ENCODE data around the gene RIPK3. TPM values are rescaled to one million over a fixed set of nuclear protein-coding genes. Genes with fewer than 3 reads are reported as not detected.

The RIPK3 gene
- total RNA-seq, 1 donor from 2014 or later = 0.95 TPM

DNA sequence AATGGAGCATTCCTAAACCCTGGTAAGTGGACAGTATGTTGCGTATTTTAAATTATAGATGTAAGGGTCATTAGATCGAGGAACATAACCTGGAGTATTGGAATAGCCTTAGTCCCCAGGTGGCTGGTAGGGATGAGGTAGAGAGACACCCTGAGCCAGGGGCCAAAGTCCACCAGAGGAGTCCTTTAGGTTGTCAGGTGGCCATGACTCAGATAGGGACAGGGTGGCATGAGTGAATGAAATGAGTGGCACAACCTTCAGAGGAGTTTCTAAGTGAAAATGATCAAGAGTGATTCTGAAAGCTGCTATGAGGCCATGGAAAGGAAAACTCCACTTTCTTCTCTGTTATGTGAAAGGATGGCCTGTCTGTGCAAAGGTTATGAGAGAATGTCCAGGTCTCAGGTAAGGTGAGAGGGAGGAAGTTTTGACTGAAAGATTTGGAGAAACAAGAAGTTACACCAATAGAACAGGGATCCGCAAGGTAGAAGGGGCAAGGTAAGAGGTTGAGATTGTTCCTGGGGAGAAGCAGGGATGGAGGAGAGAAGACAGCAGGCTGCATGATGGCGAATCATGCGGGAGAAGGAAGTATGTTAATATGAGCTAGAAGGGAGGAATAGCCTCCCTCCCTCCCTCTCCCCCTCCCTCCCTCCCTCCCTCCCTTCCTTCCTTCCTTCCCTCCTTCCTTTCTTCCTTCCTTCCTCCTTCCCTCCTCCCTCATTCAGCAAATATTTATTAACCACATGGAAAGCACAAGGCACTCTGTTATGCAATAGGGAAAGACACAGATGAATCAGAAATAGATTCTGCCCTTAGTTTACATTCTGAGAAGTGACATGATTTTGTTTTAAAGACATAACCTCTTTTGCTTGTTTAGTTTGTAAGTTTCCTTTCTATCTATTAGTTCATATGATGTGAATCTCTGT, 14.0 kb upstream of the RIPK3 start:
- Mint-ChIP-seq H3K27me3 (ENCODE audit: low read depth, unreplicated experiment) (peaks cover 47% of the 10 kb centered on the region), H3K4me1 (ENCODE audit: low read depth, unreplicated experiment) (peaks cover 2% of the 10 kb centered on the region), H3K9me3 (ENCODE audit: unreplicated experiment) (peaks cover 4% of the 10 kb centered on the region), H3K27ac (ENCODE audit: unreplicated experiment) (no peak overlapping the region), H3K4me3 (ENCODE audit: unreplicated experiment) (no peak overlapping the region), H3K36me3 (ENCODE audit: low read depth, unreplicated experiment) (no peaks in the 10 kb centered on the region)
- DNase-seq (ENCODE audit: low read depth) = peak; percentile 21
- no peak overlapping the region for H3K4me2 ChIP-seq (ENCODE audit: low read length)
- H3K27ac ChIP-seq (ENCODE audit: low read depth, low read length) = no peak overlapping the region
- H3K4me3 ChIP-seq (ENCODE audit: insufficient read depth, low read depth, low read length) = no peak overlapping the region
- H3K9ac ChIP-seq (ENCODE audit: low read length) = no peak overlapping the region
- TF ChIP-seq, protein P1, sequence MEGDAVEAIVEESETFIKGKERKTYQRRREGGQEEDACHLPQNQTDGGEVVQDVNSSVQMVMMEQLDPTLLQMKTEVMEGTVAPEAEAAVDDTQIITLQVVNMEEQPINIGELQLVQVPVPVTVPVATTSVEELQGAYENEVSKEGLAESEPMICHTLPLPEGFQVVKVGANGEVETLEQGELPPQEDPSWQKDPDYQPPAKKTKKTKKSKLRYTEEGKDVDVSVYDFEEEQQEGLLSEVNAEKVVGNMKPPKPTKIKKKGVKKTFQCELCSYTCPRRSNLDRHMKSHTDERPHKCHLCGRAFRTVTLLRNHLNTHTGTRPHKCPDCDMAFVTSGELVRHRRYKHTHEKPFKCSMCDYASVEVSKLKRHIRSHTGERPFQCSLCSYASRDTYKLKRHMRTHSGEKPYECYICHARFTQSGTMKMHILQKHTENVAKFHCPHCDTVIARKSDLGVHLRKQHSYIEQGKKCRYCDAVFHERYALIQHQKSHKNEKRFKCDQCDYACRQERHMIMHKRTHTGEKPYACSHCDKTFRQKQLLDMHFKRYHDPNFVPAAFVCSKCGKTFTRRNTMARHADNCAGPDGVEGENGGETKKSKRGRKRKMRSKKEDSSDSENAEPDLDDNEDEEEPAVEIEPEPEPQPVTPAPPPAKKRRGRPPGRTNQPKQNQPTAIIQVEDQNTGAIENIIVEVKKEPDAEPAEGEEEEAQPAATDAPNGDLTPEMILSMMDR (IDR thresholded peaks at IDR 0.05; ENCODE audit: insufficient read depth, low read depth, low read length) = no peak
- no peak for TF ChIP-seq EZH2 (IDR thresholded peaks at IDR 0.05; ENCODE audit: insufficient read depth, low read length)
- H3K36me3 ChIP-seq (ENCODE audit: insufficient read depth, low read length) = no peaks in the 10 kb centered on the region
- H4K20me1 ChIP-seq (ENCODE audit: insufficient read depth, low read length) = no peaks in the 10 kb centered on the region
- no peaks in the 10 kb centered on the region for H3K9me3 ChIP-seq (ENCODE audit: insufficient read depth, low read depth, low read length)
- no peak overlapping the region for H2AFZ ChIP-seq (ENCODE audit: low read depth, low read length)
- H3K4me1 ChIP-seq (ENCODE audit: insufficient read depth, low read length) = no peaks in the 10 kb centered on the region
- H3K27me3 ChIP-seq (ENCODE audit: insufficient read depth, low read length) = peaks cover 40% of the 10 kb centered on the region
- H3K79me2 ChIP-seq (ENCODE audit: insufficient read depth, low read length) = no peaks in the 10 kb centered on the region
- no peak for FAIRE-seq

GRCh38 chr14:24351517-24351916, 11.7 kb upstream of the RIPK3 start:
- H3K9me3 ChIP-seq (ENCODE audit: insufficient read depth, low read depth, low read length) = no peaks in the 10 kb centered on the region
- DNase-seq (ENCODE audit: low read depth) = no peak
- H3K27ac Mint-ChIP-seq (ENCODE audit: unreplicated experiment) = no peak overlapping the region
- H3K9me3 Mint-ChIP-seq (ENCODE audit: unreplicated experiment) = peaks cover 4% of the 10 kb centered on the region
- no peak overlapping the region for H3K27ac ChIP-seq (ENCODE audit: low read depth, low read length)
- no peak overlapping the region for H2AFZ ChIP-seq (ENCODE audit: low read depth, low read length)
- H4K20me1 ChIP-seq (ENCODE audit: insufficient read depth, low read length) = no peaks in the 10 kb centered on the region
- no peak overlapping the region for H3K4me2 ChIP-seq (ENCODE audit: low read length)
- peaks cover 2% of the 10 kb centered on the region for H3K4me1 Mint-ChIP-seq (ENCODE audit: low read depth, unreplicated experiment)
- no peak overlapping the region for H3K9ac ChIP-seq (ENCODE audit: low read length)
- no peak overlapping the region for H3K4me3 ChIP-seq (ENCODE audit: insufficient read depth, low read depth, low read length)
- H3K79me2 ChIP-seq (ENCODE audit: insufficient read depth, low read length) = no peaks in the 10 kb centered on the region
- H3K27me3 Mint-ChIP-seq (ENCODE audit: low read depth, unreplicated experiment) = peaks cover 53% of the 10 kb centered on the region
- no peak for FAIRE-seq
- TF ChIP-seq, protein P1 (IDR thresholded peaks at IDR 0.05; ENCODE audit: insufficient read depth, low read depth, low read length) = no peak
- no peak for TF ChIP-seq EZH2 (IDR thresholded peaks at IDR 0.05; ENCODE audit: insufficient read depth, low read length)
- no peaks in the 10 kb centered on the region for H3K36me3 Mint-ChIP-seq (ENCODE audit: low read depth, unreplicated experiment)
- H3K4me1 ChIP-seq (ENCODE audit: insufficient read depth, low read length) = no peaks in the 10 kb centered on the region
- H3K36me3 ChIP-seq (ENCODE audit: insufficient read depth, low read length) = no peaks in the 10 kb centered on the region
- peaks cover 45% of the 10 kb centered on the region for H3K27me3 ChIP-seq (ENCODE audit: insufficient read depth, low read length)
- H3K4me3 Mint-ChIP-seq (ENCODE audit: unreplicated experiment) = no peak overlapping the region

DNA sequence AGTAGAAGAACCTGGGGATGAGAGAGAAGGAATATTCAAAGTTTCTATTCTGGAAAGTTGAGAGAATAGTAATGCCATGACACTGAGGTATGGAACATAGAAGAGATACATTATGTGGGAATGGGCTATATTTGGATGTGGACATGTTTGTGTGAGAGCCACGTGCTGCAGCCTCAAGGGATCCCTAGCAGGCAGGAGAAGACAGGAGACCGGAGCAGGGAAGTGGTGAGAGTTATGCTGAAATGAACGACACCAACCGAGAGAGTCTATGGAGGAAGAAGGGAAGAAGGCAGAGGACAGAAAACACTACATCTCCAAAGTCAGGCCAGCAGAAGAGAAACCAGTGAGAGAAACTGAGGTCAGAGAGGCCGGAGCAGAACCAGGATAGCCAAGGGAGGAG, 10.0 kb upstream of the RIPK3 start:
- no peaks in the 10 kb centered on the region for H4K20me1 ChIP-seq (ENCODE audit: insufficient read depth, low read length)
- H3K9me3 ChIP-seq (ENCODE audit: insufficient read depth, low read depth, low read length) = no peaks in the 10 kb centered on the region
- Mint-ChIP-seq H3K27me3 (ENCODE audit: low read depth, unreplicated experiment) (peaks cover 58% of the 10 kb centered on the region), H3K9me3 (ENCODE audit: unreplicated experiment) (peaks cover 4% of the 10 kb centered on the region), H3K36me3 (ENCODE audit: low read depth, unreplicated experiment) (no peaks in the 10 kb centered on the region), H3K4me3 (ENCODE audit: unreplicated experiment) (no peak overlapping the region), H3K27ac (ENCODE audit: unreplicated experiment) (no peak overlapping the region), H3K4me1 (ENCODE audit: low read depth, unreplicated experiment) (peaks cover 2% of the 10 kb centered on the region)
- FAIRE-seq (no peak), DNase-seq (ENCODE audit: low read depth) (no peak)
- no peak overlapping the region for H3K4me2 ChIP-seq (ENCODE audit: low read length)
- H3K4me1 ChIP-seq (ENCODE audit: insufficient read depth, low read length) = no peaks in the 10 kb centered on the region
- no peak overlapping the region for H2AFZ ChIP-seq (ENCODE audit: low read depth, low read length)
- H3K36me3 ChIP-seq (ENCODE audit: insufficient read depth, low read length) = no peaks in the 10 kb centered on the region
- TF ChIP-seq, protein P1 (IDR thresholded peaks at IDR 0.05; ENCODE audit: insufficient read depth, low read depth, low read length) = no peak
- TF ChIP-seq EZH2 (IDR thresholded peaks at IDR 0.05; ENCODE audit: insufficient read depth, low read length) = no peak
- H3K79me2 ChIP-seq (ENCODE audit: insufficient read depth, low read length) = no peaks in the 10 kb centered on the region
- H3K27ac ChIP-seq (ENCODE audit: low read depth, low read length) = no peak overlapping the region
- H3K4me3 ChIP-seq (ENCODE audit: insufficient read depth, low read depth, low read length) = no peak overlapping the region
- peaks cover 52% of the 10 kb centered on the region for H3K27me3 ChIP-seq (ENCODE audit: insufficient read depth, low read length)
- no peak overlapping the region for H3K9ac ChIP-seq (ENCODE audit: low read length)

Measured in astrocyte (in vitro differentiated cells and primary cell).